ENCODE measurements around the gene ADGRG7.

DNA sequence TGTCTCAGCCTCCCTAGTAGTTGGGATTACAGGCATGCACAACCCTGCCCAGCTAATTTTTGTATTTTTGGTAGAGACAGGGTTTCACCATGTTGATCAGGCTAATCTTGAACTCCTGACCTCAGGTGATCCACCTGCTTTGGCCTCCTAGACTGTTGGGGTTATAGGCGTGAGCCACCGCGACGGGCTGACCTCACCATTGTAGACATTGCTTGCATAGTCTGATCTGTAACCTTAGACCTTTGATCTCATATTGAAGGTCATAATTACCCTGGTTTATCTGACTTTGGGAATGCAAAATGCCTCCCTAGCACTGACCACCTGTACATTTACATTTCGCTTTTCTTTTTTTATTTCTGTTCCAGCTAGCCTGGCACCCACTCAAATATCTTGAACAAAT lies 31.2 kb downstream of the ADGRG7 start:
- TF ChIP-seq CTCF (IDR thresholded peaks at IDR 0.05) (no peak), EZH2 (IDR thresholded peaks at IDR 0.05; ENCODE audit: borderline replicate concordance, insufficient read depth, low read depth, low read length, poor library complexity, severe bottlenecking) (no peak)
